GM21381 (cell line): ENCODE data around the gene SNED1.

ENCODE experiments used
- ATAC-seq: cut with Tn5 transposase; IDR thresholded peaks from one replicate; pipeline ENCODE4 v1.9.1; 2021; ENCODE audit warnings: mild to moderate bottlenecking, moderate library complexity; ENCODE audit not compliant: unreplicated experiment

Gene SNED1

DNA sequence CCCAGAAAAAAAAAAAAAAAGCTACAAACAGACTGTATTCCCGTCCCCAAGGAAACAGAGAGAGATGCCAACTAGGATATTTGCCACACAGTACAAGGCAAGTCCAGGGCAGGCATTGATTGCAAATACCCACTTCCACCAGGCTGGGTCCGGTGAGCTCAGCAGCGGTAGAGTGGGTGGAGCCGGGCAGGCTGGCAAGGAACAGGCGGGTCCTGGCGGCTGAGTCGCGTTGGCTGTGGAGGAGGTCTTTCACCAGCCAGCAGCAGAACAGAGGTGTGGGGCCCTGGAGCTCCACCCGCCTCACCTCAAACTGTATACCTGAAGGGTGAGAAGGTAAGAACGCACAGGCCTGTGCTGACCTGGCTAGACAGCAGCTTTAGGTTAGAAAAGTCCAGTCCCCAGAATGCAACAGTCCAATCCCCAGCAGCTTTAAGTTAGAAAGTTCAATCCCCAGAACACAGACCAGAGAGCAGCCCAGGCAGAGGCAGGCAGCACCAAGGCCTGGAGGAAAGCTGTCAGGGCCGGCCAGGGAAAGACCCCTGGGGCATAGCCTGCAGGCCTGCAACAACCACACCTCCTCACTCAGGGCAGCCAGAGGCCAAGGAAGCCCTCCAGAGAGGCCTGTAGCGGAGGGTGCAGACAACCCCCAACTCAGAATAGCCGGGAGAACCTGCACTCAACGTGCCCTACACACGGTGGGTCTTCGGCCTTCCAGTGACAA lies 125.6 kb downstream of the SNED1 start:
- ATAC-seq, result no peak

DNA sequence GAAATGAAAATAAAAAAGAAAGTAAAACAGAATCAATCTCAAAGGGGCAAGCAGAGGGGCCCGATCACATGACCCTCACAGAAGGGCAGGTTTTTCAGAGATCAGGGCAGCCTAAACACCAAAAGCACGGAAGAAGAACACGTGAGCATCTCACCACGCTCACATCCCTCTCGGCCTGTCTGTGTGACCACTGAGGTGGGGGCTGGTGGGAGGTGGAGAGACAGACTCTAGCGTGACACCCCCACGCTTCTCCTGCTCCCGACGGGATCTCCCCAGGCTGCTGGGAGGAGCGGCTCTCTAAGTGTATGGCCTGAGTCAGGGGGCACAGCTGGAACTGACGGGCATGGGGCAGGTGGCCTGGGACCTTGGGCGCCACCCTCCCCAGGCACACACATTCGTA lies 127.2 kb downstream of the SNED1 start:
- no peak for ATAC-seq

DNA sequence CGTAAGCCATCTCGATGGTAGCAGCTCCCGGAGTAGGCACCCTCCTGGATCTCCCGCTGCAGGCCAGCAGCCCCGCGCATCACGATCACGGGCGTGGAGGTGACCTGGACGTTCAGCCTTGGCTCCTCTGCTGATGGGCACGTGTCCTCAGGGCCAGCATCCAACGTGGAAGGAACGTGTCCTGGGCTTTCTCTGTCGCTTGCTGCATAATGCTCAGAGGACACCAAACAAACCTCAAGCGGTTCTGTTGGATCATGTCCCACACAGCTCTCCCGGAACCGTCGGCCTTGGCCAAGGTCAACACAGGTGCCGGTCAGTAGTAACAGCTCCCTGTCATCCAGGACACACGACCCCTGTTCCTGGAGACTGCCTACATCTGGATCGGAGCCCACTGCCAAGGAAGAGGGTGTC lies 127.8 kb downstream of the SNED1 start:
- no peak for ATAC-seq

DNA sequence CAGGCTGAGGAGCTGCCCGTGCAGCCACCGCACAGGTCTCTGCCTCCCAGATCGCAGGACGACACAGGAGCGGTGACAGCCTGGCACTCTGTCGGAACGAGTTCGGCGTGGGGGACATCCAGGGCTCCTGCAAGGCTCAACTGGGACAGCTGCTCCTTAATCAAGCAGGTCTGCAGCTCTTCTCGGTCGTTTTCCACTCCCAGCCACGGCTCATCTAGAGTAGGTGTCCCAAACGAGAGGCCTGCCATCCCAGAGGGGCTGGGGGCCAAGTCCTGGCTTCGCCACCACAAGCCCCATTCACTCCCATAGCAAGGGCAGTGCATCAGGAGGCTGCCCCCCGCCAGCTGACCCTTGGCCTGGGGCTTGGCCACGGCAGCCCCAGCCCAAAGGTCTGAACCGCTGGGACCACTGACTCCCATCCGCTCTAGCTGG lies 128.4 kb downstream of the SNED1 start:
- ATAC-seq, result no peak

DNA sequence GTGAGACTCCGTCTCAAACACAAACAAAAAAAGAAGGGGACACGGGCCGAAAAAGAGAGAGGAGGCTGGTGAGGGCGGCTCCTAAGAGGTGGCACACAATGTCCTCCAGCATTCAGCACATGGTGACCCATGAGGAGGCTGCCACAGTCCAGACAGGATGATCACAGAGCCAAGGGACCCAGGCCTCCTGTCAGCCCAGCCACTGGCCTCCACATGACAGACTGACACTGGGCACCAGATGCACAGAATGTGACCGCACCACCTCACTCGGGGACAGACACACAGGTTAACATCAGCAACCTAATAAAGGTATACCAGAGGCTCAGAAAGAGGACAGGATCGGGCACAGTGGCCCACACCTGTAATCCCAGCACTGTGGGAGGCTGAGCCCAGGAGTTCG lies 129.8 kb downstream of the SNED1 start:
- ATAC-seq, result no peak

DNA sequence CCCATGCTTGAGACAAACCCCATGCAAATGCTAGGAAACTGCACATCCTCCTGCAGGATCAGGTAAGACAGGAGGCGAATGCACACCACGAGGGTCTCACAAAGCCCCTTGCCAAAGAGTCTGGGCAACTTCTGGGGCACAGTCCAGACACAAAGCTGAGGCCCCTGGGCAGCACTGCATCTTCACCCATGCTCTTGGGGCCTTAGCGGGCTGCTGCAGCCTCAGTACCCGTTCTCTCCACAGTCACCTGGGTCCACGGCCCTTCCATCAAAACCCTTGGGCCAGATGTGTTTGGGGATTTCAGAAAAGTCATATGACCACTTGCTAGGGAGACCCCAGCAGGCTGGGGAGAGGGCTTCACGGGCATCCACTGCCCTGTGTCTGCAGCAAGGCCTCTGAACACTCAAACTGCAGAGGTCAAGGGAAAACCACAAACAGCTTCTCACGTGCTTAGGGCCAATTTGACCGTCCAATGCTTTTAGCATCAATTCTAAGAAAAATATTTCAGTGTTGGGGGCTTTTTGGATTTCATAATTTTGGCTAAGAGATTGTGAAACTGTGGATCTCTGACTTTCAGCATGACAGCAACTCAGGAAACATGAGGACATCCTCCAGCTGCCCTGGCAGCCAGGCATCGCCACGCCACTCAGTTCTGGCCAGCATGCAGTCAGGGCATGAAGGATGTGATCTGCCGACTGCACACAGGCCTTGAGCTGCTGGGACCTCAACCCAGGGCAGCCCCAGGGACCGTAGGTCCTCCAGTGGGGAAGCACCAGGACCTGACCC lies 130.9 kb downstream of the SNED1 start:
- no peak for ATAC-seq

DNA sequence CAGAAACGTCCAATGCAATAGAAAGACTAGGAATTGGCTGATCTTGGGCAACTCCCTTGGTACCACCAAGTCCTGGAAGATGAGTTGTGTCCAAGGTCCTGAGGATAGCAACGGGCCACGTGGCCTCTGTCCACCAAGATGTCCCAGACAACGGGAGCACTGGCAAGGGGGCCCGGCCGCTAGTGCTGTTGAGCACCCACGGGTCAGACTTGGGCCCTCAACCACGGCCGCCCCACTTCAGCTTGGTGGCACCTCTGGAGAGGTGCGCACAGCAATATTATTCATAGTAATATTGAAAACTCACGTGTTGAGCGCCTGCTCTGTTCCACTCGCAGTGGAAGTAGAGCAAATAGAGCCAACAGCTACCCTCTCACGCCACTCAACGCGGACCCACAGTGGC lies 131.9 kb downstream of the SNED1 start:
- ATAC-seq, result no peak

DNA sequence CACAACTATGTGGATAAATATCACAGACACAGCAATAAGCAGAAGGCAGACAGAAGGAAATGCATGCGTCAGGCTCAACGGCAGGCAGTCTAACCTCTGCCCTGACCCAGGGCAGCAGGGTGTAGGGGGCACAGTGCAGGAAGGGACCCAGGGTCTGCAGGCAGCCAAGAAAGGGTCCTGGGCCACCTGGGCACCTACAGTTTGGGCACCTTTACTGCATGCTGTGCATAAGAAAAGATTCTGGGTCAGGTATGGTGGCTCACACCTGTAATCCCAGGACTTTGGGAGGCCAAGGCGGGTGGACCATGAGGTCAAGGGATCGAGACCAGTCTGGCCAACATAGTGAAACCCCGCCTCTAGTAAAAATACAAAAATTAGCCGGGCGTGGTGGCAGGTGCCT lies 133.1 kb downstream of the SNED1 start:
- no peak for ATAC-seq

DNA sequence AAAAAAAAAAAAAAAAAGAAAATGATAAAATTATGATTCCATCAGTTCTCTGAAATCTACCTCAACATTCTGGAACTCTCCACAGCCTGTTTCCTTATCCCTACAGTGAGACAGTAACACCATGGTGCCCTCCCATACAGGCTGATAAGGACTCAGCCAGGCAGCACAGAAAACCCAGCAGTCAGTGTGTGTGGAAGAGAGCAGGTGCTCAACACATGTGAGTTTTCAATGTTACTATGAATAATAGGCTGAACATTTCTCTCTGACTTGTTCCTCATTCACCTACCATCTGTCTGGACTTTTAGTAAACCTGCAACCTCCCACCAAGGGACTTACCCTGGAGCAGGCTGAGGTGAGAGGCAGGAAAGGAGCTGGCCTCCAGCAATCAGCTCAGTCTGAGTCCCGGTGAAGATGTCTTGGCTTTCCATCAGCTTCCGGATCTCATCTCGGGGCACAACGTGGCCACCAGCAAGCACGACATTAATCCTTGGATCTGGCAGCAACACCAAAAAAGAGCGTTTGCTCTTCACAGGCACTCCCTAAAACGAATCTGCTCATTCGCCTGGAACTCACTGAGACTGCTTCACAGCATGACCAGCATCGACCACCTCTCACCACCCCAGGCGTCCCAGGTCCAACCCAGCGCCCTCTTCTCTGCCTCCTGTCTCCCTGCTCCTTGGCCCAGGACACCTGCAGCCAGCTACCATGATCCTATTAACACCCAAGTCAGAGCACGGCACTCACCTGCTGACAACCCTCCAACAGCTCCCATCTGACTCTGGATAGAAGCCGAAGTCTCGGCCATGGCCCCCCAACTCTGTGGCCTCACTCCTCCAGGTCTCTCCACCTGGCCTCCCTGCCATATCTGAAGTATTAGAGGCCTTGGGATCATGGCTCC lies 134.4 kb downstream of the SNED1 start:
- no peak for ATAC-seq

DNA sequence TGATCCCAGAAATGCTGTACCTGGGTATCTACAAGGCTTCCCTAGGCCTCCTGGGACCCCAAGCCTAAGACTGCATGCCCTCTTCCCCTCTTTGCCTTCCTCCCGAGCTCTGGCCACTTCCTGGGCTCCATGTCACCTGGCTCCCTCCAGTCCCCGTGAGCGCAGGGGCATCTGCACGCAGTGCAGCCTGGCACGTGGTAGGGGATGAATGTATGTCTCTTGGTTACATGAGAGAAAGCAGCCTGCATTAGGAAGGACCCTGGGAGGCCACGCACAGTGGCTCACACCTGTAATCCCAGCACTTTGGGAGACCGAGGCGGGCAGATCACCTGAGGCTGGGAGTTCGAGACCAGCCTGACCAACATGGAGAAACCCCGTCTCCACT lies 135.0 kb downstream of the SNED1 start:
- no peak for ATAC-seq

DNA sequence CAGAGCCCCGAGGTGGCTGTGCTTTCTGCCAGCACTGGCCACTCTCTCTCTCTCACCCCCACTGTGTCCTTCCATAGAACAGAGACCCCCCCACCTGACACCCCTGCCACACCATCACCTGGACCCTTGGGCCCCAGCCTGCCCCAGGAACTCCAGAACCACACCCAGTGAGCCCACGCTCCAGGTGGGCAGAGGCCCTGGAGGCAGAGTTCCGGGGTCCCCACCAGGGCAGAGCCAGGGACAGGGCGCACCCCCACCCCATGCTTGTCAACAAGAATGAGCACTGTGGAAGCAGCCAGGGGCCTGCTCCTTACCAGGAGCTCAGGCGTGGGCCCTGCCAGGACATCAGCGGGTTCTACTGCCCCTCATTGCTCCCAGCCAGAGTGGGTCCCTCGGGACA lies 136.3 kb downstream of the SNED1 start:
- no peak for ATAC-seq

DNA sequence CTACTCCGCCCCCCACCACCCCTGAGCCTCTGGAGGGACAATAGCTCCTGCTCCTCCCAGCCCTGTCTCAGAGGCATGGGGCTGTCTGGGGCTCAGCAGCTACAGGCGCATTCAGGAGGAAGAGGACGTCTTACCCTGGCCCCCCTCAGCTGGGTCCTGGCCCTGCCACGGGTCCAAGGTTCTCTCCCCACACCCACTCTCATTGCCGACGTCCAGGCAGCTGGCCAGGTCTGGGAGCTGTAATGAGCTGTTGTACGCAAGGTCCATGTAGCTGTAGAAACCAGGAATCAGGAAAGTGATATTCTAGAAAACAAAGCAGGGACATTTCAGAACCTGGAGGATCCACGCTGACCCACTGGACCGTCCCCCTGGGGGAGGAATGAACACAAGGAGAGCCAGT lies 137.3 kb downstream of the SNED1 start:
- ATAC-seq, result no peak

DNA sequence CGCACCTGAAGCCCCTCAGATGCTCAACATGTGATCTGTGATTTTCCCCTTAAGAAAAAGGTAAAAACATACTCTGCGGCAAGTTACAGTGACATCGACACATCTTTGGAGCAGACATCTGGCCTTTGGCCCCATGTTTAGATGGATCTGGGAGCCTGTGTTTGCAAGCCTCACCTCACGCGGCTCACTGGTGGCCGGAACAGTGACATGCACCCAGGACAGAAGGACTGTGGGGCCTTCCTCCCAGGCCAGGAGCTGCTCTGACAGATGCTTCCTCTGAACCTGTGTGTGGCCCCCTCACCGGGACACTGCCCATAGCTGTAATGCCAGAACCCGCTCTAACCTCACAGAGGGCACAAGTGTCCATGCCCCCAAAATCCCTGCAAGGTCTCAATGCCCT lies 137.8 kb downstream of the SNED1 start:
- ATAC-seq, result no peak

DNA sequence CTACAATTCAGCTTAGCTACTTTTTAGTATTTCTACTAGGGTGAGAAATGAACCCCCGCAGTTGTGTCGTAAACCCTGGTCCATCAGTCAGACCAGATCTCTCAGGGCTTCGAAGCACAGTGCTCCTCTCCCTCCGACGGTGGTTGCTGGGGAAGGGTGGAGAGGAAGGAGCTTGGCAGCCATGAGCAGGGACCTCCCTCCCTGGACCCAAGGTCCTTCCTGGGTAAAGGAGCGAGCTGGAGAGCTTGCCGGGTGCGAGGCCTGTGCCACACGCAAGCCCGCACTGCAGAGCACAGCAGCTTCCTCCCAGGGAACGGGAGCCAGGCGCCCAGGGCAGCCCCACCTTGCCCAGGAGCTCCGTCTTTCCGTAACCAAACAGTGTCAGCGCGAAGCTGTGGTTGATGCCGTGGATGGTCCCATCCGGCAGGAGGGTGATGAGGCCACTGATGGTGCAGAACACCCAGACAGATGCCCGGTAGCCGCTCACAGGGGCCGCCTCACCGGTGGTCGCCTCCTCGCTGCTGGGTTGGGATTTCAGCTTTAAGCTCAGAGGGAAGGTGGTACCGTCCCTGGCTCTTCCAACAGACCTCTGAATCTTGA lies 138.3 kb downstream of the SNED1 start:
- no peak for ATAC-seq

DNA sequence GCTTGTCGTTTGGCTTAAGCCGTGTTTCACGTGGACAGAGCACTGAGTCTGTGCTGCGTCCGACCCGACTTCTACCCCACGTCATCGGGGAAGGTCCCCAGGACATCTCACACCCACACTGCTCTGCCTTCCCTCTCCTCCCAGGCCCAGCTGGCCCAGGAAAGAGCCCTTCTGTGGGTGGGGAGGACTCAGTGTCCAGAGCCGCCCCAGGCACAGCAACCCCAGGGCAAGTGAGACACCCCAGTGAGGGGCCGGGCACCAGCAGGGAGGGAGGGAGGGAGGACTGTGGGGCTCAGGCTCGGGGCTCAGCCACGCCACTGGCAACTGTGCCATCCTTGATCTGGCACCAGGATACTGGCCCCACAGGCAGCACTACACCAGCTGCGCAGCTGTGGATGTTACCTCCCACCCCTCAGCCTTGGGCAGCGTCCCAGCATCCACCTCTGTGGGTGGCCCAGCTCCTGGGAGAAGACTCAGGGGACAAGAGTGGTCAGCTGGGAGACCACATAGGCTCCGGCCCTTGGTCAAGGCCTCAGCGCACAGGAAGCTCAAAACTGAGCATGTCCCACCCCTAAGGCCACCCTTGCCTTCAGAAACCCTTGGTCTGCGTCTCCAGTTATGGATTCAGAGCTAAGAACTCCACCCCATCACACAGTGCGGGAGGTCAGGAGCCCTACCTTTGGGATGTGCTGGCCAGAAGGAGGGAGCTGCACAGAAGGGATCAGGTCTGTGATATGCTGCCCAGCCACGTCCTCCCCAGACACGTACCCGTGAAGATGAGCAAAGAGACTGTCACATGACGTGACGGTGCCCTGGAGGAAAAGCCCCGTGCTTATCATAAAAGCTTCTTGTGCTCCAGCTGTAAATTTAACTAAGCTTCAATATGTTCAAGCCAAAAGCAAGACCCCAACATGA lies 139.1 kb downstream of the SNED1 start:
- ATAC-seq, result no peak

DNA sequence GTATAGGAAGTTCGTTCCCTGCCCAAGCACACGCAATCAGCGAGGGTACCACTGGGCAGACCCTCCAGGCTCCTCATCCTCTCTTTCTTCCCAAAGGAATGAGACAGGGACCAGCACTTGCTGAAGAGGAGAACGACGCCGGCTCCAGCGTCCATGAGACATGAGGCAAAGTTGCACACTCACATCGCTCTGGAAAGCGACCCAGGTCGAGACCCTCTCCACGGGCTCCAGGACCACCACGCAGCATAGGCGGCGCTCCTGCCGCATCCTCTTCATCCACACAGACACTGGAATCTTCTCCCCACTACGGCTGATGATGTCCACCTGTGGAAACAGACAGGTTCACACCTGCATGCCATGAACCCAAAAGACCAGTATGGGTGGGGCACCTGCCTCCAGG lies 140.1 kb downstream of the SNED1 start:
- no peak for ATAC-seq

DNA sequence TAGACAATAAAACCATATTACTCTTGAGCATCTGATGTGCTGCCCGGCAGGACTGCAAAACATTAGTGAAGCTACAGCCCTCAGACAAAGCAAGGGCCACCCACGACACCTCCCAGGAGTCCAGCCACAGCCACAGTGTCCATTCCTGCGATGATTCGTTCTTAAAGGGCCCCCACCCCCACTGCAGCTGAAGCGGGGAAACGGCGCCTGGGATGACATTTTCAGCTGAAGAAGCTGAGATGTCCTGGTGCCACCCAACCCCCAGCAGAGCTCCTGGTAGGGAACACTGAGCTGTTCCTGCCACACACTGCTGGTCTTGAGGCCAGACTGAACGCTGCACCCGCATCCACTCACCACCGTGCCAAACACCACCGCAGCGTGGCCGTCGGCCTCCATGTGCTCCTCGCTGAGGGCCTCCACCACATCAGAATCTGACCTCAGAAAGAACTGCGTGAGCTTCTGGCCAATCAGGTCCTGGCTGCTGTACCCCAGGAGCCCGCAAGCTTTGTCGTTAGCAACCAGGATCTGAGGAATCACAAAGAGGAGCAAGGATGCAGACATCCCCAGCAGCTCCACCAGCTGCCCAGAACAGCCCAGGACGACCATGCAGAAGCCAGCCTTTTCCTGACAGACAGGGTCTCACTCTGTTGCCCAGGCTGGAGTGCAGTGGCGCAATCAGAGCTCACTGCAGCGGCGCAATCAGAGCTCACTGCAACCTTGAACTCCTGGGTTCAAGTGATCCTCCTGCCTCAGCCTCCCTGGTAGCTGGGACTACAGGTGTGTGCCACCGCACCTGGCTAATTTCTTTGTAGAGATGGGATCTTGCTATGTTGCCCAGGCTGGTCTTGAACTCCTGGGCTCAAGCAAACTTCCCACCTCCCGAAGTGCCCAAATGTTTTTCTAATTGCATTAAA lies 141.4 kb downstream of the SNED1 start:
- no peak for ATAC-seq

DNA sequence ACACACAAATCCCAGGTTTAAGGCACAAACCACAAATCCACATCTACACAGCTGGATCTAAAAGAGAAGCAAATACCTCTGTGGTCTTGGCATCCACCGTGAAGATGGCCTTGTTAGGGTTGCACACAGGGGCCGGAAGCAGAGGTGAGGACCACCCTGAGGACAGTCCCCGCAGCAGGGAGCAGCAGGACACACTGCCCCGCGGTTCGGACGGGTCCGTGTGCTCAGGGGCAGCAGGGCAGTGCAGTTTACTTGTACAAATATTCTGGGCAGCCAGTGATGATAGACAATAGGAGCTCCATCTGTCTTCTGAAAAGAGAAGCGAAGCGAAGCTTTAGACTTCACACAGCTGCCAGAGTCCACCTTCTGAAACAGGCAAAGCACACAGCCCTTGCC lies 142.0 kb downstream of the SNED1 start:
- no peak for ATAC-seq

DNA sequence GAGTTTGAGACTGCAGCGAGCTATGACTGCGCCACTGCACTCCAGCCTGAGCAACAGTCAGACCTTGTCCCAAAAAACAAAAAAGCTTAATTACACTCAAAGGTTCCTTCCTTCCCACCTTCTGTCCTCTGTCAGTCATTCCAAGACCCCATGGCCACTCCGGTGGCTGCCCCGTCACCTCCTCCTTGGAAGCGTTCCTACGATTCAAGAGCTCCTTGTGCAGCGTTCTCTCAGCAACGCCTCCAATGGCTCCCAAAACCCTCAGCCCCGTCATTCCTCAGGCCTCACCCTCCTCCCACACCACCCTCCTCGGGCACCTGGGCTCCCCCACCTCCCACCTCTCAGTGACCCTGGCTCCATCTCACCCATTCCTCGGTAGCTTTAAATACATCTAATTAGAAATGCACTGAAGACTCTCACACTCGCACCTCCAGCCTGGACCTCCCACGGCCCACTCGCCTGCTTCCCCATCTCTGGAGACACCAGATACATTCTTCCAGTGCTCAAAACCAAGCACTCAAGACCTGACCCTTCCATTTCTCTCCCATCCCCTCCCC lies 142.9 kb downstream of the SNED1 start:
- no peak for ATAC-seq
